Psoas muscle (tissue), 8 donors: Measurements from ENCODE around the gene PDCD1LG2. TPM values are rescaled to one million over a fixed set of nuclear protein-coding genes. Genes with fewer than 3 reads are reported as not detected.
A peak's percentile ranks its signal among the peaks of the same experiment; 100 is the strongest.

Experiments used
- ATAC-seq, 4 donors: fragments of 200-7000 bp; cut with Tn5 transposase; one replicate each; pipeline ENCODE4 v1.9.1; 2020; ENCODE audit warnings: moderate library complexity in 3 of 4, mild to moderate bottlenecking in 2 of 4
- DNase-seq, 2 donors: peaks; one replicate each; pipeline ENCODE4 v3.0.0-alpha.2; 2020
- H3K27ac ChIP-seq: fragments of 200-600 bp; one replicate; pipeline ENCODE4 v1.8.0; 2022
- H3K27me3 ChIP-seq, 3 donors: fragments of 200-600 bp in 1 of 3; one replicate each; pipeline versions ENCODE4 v1.6.1 to v1.8.0; 2013 to 2022; ENCODE audit warnings: low read length in 2 of 3, mild to moderate bottlenecking in 2 of 3, moderate library complexity in 1 of 3; ENCODE audit not compliant: insufficient read depth in 3 of 3
- H3K36me3 ChIP-seq, 2 donors: fragments of 200-600 bp in 1 of 2; one replicate each; pipeline versions ENCODE4 v1.6.1 to v1.8.0; 2013 to 2022; ENCODE audit warnings: low read depth in 1 of 2, mild to moderate bottlenecking in 1 of 2, moderate library complexity in 1 of 2; ENCODE audit not compliant: insufficient read depth in 1 of 2
- H3K4me1 ChIP-seq: fragments of 200-600 bp; one replicate; pipeline ENCODE4 v1.8.0; 2022
- H3K4me3 ChIP-seq: fragments of 200-600 bp; one replicate; pipeline ENCODE4 v1.8.0; 2022; ENCODE audit warnings: mild to moderate bottlenecking
- H3K9me3 ChIP-seq: fragments of 200-600 bp; one replicate; pipeline ENCODE4 v1.8.0; 2022
- WGBS, 3 donors: extraction: QIAGEN DNeasy Blood & Tissue Kit; methylation state at CpG; one replicate each; pipeline versions ENCODE4 v1.1.6 to v1.1.7; 2013; 5-methylcytosine and 5-hydroxymethylcytosine counted together
- intact Hi-C, 2 donors: fragments of 100-400 bp; cut with DNase I; formaldehyde crosslinking; loops; one replicate each; pipeline versions ENCODE4 v1.11.0 to v1.14.2; 2022
- polyA plus RNA-seq, 3 donors: library from polyadenylated mRNA; stranded (reverse); fragments of 200-250 nt; gene quantifications; one replicate each; pipeline ENCODE4 v1.2.3, GENCODE V29; 2013
- total RNA-seq, 4 donors: library from RNA; stranded (reverse); fragmentation: NEBNext Ultra II Directional in 2 of 4; extraction: Animal tissue kit (Norgen Biotek cat#: 25700) in 2 of 4; gene quantifications; one replicate each; pipeline versions ENCODE4 v1.2.1 to v1.2.4, GENCODE V29; 2021 to 2023
- TF ChIP-seq, protein P1 (sequence below): fragments of 200-600 bp; IDR thresholded peaks from one replicate; pipeline ENCODE4 v1.8.0; 2022; ENCODE audit warnings: antibody characterized with exemption
- donor health status: healthy with polysubstance abuse.
- donor health status: DM: no; HTN: no; CAD: no; lungs with moderate emphysema.
- donor health status: Bipolar disorder and iron deficiency.
- donor health status: healthy.
- donor health status: DM: yes; HTN: yes; CAD: no.
- donor health status: DM: no; HTN: no; CAD: no.
- donor health status: DM: no; HTN: no; CAD: no.
- donor health status: DM: yes; HTN: yes; CAD: no.

The PDCD1LG2 gene
- total and polyA plus RNA-seq, 7 donors, result 0.29 to 1.3 (median 0.62) TPM

DNA sequence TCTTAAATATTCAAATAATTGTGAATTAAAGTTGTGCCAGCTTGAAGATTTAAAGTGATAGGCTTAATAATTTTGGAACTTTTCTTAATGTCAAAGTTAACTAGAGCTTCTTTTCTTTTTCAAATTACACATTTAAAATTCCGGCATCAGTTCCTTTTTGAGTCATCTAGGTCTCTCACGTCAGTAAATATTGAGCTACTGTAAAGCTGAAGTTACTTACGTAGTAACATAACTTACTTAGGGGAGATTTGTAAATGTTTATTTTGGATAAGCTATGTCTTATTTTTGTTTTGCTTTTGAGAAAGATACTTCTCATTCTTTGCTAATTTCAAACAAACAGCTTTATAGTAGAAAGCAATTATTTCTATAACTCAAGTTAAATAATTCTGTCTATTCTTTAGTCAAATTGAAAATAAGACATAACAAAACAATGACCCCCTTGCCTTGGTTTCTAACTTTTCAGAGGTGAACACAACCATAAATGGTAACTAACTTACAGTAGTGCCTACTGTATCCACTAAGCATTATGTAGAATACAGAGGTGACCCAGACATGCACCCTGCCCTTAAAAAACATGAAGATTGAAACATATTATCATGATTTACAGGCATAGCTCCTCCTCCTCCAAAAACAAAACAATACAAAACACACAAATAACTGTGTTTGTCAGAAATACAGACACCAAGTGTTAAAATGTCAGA is 30.2 kb upstream of the PDCD1LG2 start:
- intact Hi-C loops, result no loop called here
- Histone ChIP-seq H3K27me3 (no peaks in the 10 kb centered on the region), H3K4me1 (no peaks in the 10 kb centered on the region), H3K27ac (no peak overlapping the region), H3K36me3 (no peaks in the 10 kb centered on the region), H3K4me3 (no peak overlapping the region), H3K9me3 (no peaks in the 10 kb centered on the region)
- ATAC-seq, result no peak
- WGBS, 3 donors, result 89 to 90% (median 90%) methylated on average over 3 of the region's 3 CpGs
- TF ChIP-seq, protein P1, sequence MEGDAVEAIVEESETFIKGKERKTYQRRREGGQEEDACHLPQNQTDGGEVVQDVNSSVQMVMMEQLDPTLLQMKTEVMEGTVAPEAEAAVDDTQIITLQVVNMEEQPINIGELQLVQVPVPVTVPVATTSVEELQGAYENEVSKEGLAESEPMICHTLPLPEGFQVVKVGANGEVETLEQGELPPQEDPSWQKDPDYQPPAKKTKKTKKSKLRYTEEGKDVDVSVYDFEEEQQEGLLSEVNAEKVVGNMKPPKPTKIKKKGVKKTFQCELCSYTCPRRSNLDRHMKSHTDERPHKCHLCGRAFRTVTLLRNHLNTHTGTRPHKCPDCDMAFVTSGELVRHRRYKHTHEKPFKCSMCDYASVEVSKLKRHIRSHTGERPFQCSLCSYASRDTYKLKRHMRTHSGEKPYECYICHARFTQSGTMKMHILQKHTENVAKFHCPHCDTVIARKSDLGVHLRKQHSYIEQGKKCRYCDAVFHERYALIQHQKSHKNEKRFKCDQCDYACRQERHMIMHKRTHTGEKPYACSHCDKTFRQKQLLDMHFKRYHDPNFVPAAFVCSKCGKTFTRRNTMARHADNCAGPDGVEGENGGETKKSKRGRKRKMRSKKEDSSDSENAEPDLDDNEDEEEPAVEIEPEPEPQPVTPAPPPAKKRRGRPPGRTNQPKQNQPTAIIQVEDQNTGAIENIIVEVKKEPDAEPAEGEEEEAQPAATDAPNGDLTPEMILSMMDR, result no peak
- no peak for DNase-seq

DNA sequence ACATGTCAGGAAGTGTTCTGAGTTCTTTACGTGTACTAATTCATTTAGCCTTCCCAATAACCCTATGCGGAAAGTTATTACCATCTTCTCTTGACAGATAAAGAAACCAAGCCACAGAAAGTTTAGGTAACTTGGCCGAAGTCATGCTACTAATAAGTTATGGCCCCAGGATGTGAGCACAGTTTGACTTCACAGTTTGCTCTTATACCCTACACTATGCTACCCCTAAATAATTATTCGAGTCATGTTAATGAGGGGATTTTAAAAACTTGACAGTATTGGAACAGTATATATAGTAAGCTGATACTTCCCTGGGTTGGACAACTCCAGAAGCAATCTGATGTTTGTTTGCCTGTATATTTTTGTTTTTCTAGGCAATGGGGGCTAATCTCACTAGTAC is 29.4 kb upstream of the PDCD1LG2 start:
- 93 to 98% (median 96%) methylated on average over 4 of the region's 4 CpGs for WGBS, 3 donors
- TF ChIP-seq, protein P1, result no peak
- Histone ChIP-seq H3K4me3 (no peak overlapping the region), H3K9me3 (no peaks in the 10 kb centered on the region), H3K27me3 (no peaks in the 10 kb centered on the region), H3K27ac (no peak overlapping the region), H3K36me3 (no peaks in the 10 kb centered on the region), H3K4me1 (no peaks in the 10 kb centered on the region)
- intact Hi-C loops, result no loop called here
- ATAC-seq, result no peak
- no peak for DNase-seq

DNA sequence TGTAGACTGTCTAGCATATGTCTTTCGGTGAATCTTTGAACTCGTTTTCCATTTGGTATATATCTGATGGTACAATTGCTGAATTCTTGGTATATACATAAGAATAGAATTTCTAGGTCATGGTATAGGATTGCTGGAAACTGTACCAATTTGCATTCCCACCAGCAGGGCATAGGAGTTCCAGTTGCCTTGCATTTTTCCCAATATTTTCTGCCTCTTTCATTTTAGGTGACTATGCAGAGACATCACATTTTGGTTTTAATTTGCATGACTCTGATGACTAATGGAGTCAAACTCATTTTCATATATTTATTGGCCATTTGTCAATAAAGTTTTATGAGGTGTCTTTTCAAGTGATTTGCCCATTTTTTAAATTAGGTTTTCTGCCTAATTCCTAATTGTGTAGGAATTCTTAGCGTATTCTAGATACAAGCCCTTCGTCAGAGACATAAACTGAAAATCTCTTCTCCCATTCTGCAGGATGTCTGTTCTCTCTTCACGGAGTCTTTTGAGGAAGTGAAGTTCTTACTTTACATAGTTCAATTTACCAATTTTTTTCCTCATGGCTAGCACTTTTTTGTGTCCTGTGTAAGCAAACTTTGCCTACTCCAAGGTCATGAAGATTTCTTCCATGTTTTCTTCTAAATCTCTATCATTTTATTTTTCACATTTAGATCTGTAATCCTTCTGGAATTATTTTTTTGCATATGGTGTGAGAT is 28.9 kb upstream of the PDCD1LG2 start:
- ATAC-seq, result no peak
- 89 to 95% (median 90%) methylated on average over 5 of the region's 5 CpGs for WGBS, 3 donors
- intact Hi-C loops, result no loop called here

DNA sequence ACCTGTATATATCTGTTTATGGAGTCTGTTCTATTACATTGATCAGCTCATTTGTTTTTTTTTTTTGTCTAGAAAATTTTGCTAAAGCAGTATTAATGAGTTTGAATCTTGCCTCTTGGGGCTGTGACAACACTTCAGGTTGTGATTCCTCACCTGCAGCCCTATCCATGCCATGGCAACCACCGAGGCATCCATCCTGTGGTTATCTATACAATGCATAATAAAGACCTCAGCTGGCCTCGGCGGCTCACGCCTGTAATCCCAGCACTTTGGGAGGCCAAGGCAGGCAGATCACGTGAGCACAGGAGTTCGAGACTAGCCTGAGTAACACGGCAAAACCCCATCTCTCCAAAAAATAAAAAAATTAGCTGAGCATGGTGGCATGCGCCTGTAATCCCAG is 28.1 kb upstream of the PDCD1LG2 start:
- Histone ChIP-seq H3K9me3 (no peaks in the 10 kb centered on the region), H3K36me3 (no peaks in the 10 kb centered on the region), H3K4me1 (no peaks in the 10 kb centered on the region), H3K27me3 (no peaks in the 10 kb centered on the region), H3K27ac (no peak overlapping the region), H3K4me3 (no peak overlapping the region)
- intact Hi-C loops, result no loop called here
- DNase-seq, result peak in 1 of 2 donors; percentile 48
- ATAC-seq, result no peak
- TF ChIP-seq, protein P1, result no peak
- WGBS, 3 donors, result 87 to 89% (median 88%) methylated on average over 8 of the region's 8 CpGs

More for the DNA sequence above, 28.9 kb upstream of the PDCD1LG2 start:
- H3K4me3 ChIP-seq, result no peak overlapping the region
- no peaks in the 10 kb centered on the region for H3K9me3 ChIP-seq
- no peaks in the 10 kb centered on the region for H3K27me3 ChIP-seq
- H3K27ac ChIP-seq, result no peak overlapping the region
- DNase-seq, result no peak
- H3K36me3 ChIP-seq, result no peaks in the 10 kb centered on the region
- TF ChIP-seq, protein P1, result no peak
- no peaks in the 10 kb centered on the region for H3K4me1 ChIP-seq
